ENCODE data around the gene SNTG2. TPM values are rescaled to one million over a fixed set of nuclear protein-coding genes. Genes with fewer than 3 reads are reported as not detected.

SNTG2 gene
- total RNA-seq, 1 experiment from 2014 or later, result 20.5 TPM

DNA sequence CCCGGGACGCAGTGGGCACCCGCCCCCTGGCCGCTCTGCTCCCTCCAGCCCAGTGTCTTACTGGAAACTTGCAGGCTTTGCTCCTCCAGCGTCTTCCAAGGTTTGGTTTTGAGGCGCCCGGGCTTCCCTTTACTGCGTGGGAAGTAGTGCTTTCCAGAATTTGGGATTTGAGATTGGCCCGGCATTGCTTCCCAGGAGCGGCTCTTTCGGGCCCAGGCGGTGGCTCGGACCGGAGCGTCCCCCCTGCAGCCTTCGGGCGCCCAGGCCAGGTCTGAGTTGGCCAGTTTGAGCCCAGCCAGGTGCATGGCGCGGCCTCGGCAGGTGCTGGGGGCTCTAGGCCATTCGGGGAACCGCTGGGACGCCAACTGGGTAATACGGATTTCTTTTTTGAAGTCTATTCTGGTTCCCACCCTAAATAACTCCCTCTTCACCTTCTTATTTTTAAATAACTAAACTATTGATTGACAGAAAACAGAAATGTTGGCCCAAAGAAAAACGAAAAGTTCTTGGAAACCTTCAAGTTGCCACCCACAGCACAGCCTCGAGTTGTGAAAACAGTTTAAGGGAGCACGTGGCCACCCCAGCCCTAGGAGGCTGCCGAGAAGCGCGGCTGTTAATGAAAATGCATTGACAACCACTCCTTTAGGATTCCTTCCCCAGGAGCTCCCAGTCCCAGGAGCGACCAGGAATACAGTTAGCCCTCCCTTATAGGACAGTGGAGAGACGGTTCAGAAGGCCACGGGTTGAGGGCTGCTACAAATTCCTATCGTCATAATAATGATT is 766 bp downstream of the SNTG2 start (continued):
- TF ChIP-seq, protein P1, sequence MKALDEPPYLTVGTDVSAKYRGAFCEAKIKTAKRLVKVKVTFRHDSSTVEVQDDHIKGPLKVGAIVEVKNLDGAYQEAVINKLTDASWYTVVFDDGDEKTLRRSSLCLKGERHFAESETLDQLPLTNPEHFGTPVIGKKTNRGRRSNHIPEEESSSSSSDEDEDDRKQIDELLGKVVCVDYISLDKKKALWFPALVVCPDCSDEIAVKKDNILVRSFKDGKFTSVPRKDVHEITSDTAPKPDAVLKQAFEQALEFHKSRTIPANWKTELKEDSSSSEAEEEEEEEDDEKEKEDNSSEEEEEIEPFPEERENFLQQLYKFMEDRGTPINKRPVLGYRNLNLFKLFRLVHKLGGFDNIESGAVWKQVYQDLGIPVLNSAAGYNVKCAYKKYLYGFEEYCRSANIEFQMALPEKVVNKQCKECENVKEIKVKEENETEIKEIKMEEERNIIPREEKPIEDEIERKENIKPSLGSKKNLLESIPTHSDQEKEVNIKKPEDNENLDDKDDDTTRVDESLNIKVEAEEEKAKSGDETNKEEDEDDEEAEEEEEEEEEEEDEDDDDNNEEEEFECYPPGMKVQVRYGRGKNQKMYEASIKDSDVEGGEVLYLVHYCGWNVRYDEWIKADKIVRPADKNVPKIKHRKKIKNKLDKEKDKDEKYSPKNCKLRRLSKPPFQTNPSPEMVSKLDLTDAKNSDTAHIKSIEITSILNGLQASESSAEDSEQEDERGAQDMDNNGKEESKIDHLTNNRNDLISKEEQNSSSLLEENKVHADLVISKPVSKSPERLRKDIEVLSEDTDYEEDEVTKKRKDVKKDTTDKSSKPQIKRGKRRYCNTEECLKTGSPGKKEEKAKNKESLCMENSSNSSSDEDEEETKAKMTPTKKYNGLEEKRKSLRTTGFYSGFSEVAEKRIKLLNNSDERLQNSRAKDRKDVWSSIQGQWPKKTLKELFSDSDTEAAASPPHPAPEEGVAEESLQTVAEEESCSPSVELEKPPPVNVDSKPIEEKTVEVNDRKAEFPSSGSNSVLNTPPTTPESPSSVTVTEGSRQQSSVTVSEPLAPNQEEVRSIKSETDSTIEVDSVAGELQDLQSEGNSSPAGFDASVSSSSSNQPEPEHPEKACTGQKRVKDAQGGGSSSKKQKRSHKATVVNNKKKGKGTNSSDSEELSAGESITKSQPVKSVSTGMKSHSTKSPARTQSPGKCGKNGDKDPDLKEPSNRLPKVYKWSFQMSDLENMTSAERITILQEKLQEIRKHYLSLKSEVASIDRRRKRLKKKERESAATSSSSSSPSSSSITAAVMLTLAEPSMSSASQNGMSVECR (CRISPR knock-in tag; IDR thresholded peaks at IDR 0.05; ENCODE audit: borderline replicate concordance), result no peak
- TF ChIP-seq, protein P2, sequence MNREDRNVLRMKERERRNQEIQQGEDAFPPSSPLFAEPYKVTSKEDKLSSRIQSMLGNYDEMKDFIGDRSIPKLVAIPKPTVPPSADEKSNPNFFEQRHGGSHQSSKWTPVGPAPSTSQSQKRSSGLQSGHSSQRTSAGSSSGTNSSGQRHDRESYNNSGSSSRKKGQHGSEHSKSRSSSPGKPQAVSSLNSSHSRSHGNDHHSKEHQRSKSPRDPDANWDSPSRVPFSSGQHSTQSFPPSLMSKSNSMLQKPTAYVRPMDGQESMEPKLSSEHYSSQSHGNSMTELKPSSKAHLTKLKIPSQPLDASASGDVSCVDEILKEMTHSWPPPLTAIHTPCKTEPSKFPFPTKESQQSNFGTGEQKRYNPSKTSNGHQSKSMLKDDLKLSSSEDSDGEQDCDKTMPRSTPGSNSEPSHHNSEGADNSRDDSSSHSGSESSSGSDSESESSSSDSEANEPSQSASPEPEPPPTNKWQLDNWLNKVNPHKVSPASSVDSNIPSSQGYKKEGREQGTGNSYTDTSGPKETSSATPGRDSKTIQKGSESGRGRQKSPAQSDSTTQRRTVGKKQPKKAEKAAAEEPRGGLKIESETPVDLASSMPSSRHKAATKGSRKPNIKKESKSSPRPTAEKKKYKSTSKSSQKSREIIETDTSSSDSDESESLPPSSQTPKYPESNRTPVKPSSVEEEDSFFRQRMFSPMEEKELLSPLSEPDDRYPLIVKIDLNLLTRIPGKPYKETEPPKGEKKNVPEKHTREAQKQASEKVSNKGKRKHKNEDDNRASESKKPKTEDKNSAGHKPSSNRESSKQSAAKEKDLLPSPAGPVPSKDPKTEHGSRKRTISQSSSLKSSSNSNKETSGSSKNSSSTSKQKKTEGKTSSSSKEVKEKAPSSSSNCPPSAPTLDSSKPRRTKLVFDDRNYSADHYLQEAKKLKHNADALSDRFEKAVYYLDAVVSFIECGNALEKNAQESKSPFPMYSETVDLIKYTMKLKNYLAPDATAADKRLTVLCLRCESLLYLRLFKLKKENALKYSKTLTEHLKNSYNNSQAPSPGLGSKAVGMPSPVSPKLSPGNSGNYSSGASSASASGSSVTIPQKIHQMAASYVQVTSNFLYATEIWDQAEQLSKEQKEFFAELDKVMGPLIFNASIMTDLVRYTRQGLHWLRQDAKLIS (CRISPR knock-in tag; IDR thresholded peaks at IDR 0.05; ENCODE audit: borderline replicate concordance), result no peak
- TF ChIP-seq SP1 (CRISPR knock-in tag; conservative IDR thresholded peaks at IDR 0.05) (no peak), ATF1 (CRISPR knock-in tag; IDR thresholded peaks at IDR 0.05) (no peak), MXD4 (CRISPR knock-in tag; IDR thresholded peaks at IDR 0.05; ENCODE audit: borderline replicate concordance) (no peak), SMAD4 (CRISPR knock-in tag; IDR thresholded peaks at IDR 0.05) (no peak), ETV6 (CRISPR knock-in tag; IDR thresholded peaks at IDR 0.05) (no peak), SOX15 (CRISPR knock-in tag; IDR thresholded peaks at IDR 0.05) (no peak), TEAD4 (CRISPR knock-in tag; IDR thresholded peaks at IDR 0.05) (no peak), NFE2L1 (CRISPR knock-in tag; IDR thresholded peaks at IDR 0.05) (no peak), SMAD3 (CRISPR knock-in tag; IDR thresholded peaks at IDR 0.05; ENCODE audit: borderline replicate concordance) (peak; percentile 37; the same call in 1 of the 2 replicates), TCF7 (CRISPR knock-in tag; IDR thresholded peaks at IDR 0.05; ENCODE audit: low read depth) (no peak), ZNF232 (CRISPR knock-in tag; IDR thresholded peaks at IDR 0.05) (no peak), PRRX2 (CRISPR knock-in tag; IDR thresholded peaks at IDR 0.05) (no peak), NR3C1 (CRISPR knock-in tag; conservative IDR thresholded peaks at IDR 0.05; ENCODE audit: low read depth) (no peak)
- TF ChIP-seq, protein P3, sequence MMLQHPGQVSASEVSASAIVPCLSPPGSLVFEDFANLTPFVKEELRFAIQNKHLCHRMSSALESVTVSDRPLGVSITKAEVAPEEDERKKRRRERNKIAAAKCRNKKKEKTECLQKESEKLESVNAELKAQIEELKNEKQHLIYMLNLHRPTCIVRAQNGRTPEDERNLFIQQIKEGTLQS (CRISPR knock-in tag; conservative IDR thresholded peaks at IDR 0.05), result no peak; the same call in 1 of the 2 replicates
- TF ChIP-seq, protein P4, sequence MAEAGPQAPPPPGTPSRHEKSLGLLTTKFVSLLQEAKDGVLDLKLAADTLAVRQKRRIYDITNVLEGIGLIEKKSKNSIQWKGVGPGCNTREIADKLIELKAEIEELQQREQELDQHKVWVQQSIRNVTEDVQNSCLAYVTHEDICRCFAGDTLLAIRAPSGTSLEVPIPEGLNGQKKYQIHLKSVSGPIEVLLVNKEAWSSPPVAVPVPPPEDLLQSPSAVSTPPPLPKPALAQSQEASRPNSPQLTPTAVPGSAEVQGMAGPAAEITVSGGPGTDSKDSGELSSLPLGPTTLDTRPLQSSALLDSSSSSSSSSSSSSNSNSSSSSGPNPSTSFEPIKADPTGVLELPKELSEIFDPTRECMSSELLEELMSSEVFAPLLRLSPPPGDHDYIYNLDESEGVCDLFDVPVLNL (CRISPR knock-in tag; IDR thresholded peaks at IDR 0.05; ENCODE audit: borderline replicate concordance, low read depth), result no peak; the same call in 1 of the 2 replicates
- TF ChIP-seq, protein P5, sequence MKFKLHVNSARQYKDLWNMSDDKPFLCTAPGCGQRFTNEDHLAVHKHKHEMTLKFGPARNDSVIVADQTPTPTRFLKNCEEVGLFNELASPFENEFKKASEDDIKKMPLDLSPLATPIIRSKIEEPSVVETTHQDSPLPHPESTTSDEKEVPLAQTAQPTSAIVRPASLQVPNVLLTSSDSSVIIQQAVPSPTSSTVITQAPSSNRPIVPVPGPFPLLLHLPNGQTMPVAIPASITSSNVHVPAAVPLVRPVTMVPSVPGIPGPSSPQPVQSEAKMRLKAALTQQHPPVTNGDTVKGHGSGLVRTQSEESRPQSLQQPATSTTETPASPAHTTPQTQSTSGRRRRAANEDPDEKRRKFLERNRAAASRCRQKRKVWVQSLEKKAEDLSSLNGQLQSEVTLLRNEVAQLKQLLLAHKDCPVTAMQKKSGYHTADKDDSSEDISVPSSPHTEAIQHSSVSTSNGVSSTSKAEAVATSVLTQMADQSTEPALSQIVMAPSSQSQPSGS (CRISPR knock-in tag; IDR thresholded peaks at IDR 0.05; ENCODE audit: borderline replicate concordance, low read depth), result no peak
- TF ChIP-seq, protein P6, sequence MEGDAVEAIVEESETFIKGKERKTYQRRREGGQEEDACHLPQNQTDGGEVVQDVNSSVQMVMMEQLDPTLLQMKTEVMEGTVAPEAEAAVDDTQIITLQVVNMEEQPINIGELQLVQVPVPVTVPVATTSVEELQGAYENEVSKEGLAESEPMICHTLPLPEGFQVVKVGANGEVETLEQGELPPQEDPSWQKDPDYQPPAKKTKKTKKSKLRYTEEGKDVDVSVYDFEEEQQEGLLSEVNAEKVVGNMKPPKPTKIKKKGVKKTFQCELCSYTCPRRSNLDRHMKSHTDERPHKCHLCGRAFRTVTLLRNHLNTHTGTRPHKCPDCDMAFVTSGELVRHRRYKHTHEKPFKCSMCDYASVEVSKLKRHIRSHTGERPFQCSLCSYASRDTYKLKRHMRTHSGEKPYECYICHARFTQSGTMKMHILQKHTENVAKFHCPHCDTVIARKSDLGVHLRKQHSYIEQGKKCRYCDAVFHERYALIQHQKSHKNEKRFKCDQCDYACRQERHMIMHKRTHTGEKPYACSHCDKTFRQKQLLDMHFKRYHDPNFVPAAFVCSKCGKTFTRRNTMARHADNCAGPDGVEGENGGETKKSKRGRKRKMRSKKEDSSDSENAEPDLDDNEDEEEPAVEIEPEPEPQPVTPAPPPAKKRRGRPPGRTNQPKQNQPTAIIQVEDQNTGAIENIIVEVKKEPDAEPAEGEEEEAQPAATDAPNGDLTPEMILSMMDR (IDR thresholded peaks at IDR 0.05), result no peak
- TF ChIP-seq, protein P7, sequence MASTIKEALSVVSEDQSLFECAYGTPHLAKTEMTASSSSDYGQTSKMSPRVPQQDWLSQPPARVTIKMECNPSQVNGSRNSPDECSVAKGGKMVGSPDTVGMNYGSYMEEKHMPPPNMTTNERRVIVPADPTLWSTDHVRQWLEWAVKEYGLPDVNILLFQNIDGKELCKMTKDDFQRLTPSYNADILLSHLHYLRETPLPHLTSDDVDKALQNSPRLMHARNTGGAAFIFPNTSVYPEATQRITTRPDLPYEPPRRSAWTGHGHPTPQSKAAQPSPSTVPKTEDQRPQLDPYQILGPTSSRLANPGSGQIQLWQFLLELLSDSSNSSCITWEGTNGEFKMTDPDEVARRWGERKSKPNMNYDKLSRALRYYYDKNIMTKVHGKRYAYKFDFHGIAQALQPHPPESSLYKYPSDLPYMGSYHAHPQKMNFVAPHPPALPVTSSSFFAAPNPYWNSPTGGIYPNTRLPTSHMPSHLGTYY (CRISPR knock-in tag; IDR thresholded peaks at IDR 0.05), result no peak
- TF ChIP-seq, protein P8, sequence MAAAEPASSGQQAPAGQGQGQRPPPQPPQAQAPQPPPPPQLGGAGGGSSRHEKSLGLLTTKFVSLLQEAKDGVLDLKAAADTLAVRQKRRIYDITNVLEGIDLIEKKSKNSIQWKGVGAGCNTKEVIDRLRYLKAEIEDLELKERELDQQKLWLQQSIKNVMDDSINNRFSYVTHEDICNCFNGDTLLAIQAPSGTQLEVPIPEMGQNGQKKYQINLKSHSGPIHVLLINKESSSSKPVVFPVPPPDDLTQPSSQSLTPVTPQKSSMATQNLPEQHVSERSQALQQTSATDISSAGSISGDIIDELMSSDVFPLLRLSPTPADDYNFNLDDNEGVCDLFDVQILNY (CRISPR knock-in tag; IDR thresholded peaks at IDR 0.05), result peak; percentile 18; the same call in 1 of the 2 replicates
- TF ChIP-seq, protein P9, sequence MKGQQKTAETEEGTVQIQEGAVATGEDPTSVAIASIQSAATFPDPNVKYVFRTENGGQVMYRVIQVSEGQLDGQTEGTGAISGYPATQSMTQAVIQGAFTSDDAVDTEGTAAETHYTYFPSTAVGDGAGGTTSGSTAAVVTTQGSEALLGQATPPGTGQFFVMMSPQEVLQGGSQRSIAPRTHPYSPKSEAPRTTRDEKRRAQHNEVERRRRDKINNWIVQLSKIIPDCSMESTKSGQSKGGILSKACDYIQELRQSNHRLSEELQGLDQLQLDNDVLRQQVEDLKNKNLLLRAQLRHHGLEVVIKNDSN (CRISPR knock-in tag; IDR thresholded peaks at IDR 0.05), result peak; percentile 63
